ENCODE measurements around the gene NDRG2.

NDRG2 gene

GRCh38 chr14:21033133-21033698 lies 8.4 kb upstream of the NDRG2 start:
- no peak for DNase-seq (ENCODE audit: low read depth in 2 of 2)

- no peak for DNase-seq (ENCODE audit: low read depth in 2 of 2)
Measured at GRCh38 chr14:21032326-21033132, 7.7 kb upstream of the NDRG2 start.

GRCh38 chr14:21030531-21030930 lies 5.7 kb upstream of the NDRG2 start:
- DNase-seq (ENCODE audit: low read depth in 2 of 2), result no peak

GRCh38 chr14:21029917-21030316 lies 5.1 kb upstream of the NDRG2 start, which contains the start of gene TPPP2:
TSS of gene TPPP2 (plus strand) at chr14:21030217. CDS start at chr14:21030582, 365 bp downstream.
- DNase-seq (ENCODE audit: low read depth in 2 of 2), result no peak

- DNase-seq (ENCODE audit: low read depth in 2 of 2), result no peak
Measured at GRCh38 chr14:21026988-21027315, 2.1 kb upstream of the NDRG2 start.

GRCh38 chr14:21026274-21026987 lies 1.6 kb upstream of the NDRG2 start:
- no peak for DNase-seq (ENCODE audit: low read depth in 2 of 2)

GRCh38 chr14:21025371-21026273 lies 761 bp upstream of the NDRG2 start:
- DNase-seq (ENCODE audit: low read depth in 2 of 2), result no peak

- DNase-seq (ENCODE audit: low read depth in 2 of 2), result no peak
Measured at GRCh38 chr14:21023817-21024584, 860 bp downstream of the NDRG2 start.

GRCh38 chr14:21023174-21023573 lies 1.7 kb downstream of the NDRG2 start:
- DNase-seq (ENCODE audit: low read depth in 2 of 2), result no peak

GRCh38 chr14:21022686-21023085 lies 2.2 kb downstream of the NDRG2 start:
- no peak for DNase-seq (ENCODE audit: low read depth in 2 of 2)

- no peak for DNase-seq (ENCODE audit: low read depth in 2 of 2)
Measured at GRCh38 chr14:21020977-21021545, 3.8 kb downstream of the NDRG2 start.

- DNase-seq (ENCODE audit: low read depth in 2 of 2), result no peak
Measured at GRCh38 chr14:21019366-21019765, 5.5 kb downstream of the NDRG2 start.

GRCh38 chr14:21018781-21019180 lies 6.1 kb downstream of the NDRG2 start:
- no peak for DNase-seq (ENCODE audit: low read depth in 2 of 2)

GRCh38 chr14:21018286-21018685 lies 6.6 kb downstream of the NDRG2 start:
- no peak for DNase-seq (ENCODE audit: low read depth in 2 of 2)

- DNase-seq (ENCODE audit: low read depth in 2 of 2), result no peak
Measured at GRCh38 chr14:21017528-21018245, 7.2 kb downstream of the NDRG2 start.

- no peak for DNase-seq (ENCODE audit: low read depth in 2 of 2)
Measured at GRCh38 chr14:21016413-21017190, 8.3 kb downstream of the NDRG2 start.

GRCh38 chr14:21015312-21015711 lies 9.5 kb downstream of the NDRG2 start:
- no peak for DNase-seq (ENCODE audit: low read depth in 2 of 2)

- peak; percentile 51 to 62 for DNase-seq (ENCODE audit: low read depth in 2 of 2)
Measured at GRCh38 chr14:21014761-21015190, 10.1 kb downstream of the NDRG2 start.

GRCh38 chr14:21011136-21011535 lies 13.7 kb downstream of the NDRG2 start:
- DNase-seq (ENCODE audit: low read depth in 2 of 2), result no peak

Measured in stimulated activated CD4-positive, alpha-beta T cell treated with anti-CD3 and anti-CD28 coated beads, Interleukin-15, amount 100 ng/mL, for 48 hours (primary cell).